22Rv1 (cell line): ENCODE results near the gene STX4.

Experiments
- H3K27ac ChIP-seq: fragments of 450-650 bp; 2 replicates; pipeline ENCODE4 v1.5.1; 2017
- CTCF ChIP-seq: fragments of 450-650 bp; IDR thresholded peaks from 2 replicates; pipeline ENCODE4 v1.5.1; 2017; ENCODE audit warnings: mild to moderate bottlenecking
- ZFX ChIP-seq: fragments of 450-650 bp; IDR thresholded peaks from 2 replicates; pipeline ENCODE4 v1.6.1; 2017; ENCODE audit warnings: antibody characterized with exemption, borderline replicate concordance

The STX4 gene

GRCh38 chr16:31001507-31002249, 31.7 kb upstream of the STX4 start:
- TF ChIP-seq CTCF (no peak), ZFX (no peak)

GRCh38 chr16:31002250-31002700, 31.1 kb upstream of the STX4 start:
- TF ChIP-seq ZFX, result no peak
- no peak for TF ChIP-seq CTCF
- no peak overlapping the region for H3K27ac ChIP-seq

More at GRCh38 chr16:31001507-31002249, 31.7 kb upstream of the STX4 start:
- no peak overlapping the region for H3K27ac ChIP-seq

GRCh38 chr16:31002862-31003341, 30.5 kb upstream of the STX4 start:
- no peak for TF ChIP-seq CTCF
- TF ChIP-seq ZFX, result no peak
- H3K27ac ChIP-seq, result no peak overlapping the region

- TF ChIP-seq CTCF, result no peak
- TF ChIP-seq ZFX, result no peak
- H3K27ac ChIP-seq, result no peak overlapping the region
Observed at GRCh38 chr16:31003744-31004143, 29.6 kb upstream of the STX4 start.

DNA sequence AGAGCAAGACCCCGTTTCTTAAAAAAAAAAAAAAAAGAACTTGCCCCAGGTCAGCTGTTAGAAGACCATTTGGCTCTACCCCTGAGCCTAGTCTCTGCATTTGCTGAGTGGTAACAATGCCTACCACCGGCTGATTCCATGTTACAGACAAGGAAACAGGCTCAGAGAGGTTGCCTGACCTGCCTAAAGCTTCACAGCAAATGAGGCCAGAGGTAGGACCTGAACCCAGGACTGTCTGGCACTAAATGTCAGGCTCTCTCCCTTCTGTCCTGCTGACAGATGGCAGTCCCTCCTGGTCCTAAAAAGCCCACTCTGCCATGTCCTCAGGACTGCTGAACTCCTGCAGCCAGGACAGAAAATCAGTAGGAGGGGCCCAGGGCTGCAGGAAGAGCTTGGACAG, 28.7 kb upstream of the STX4 start:
- no peak for TF ChIP-seq ZFX
- no peak for TF ChIP-seq CTCF
- H3K27ac ChIP-seq, result no peak overlapping the region

- TF ChIP-seq ZFX (no peak), CTCF (no peak)
- H3K27ac ChIP-seq, result no peak overlapping the region
Observed at GRCh38 chr16:31005350-31006085, 27.8 kb upstream of the STX4 start.

- no peak overlapping the region for H3K27ac ChIP-seq
- TF ChIP-seq ZFX, result no peak
- no peak for TF ChIP-seq CTCF
Observed at GRCh38 chr16:31006086-31006385, 27.3 kb upstream of the STX4 start.
